Smooth muscle cell of the brain vasculature (primary cell): ENCODE results near the gene NR3C1.

Experiments
- DNase-seq: peaks from one replicate; pipeline ENCODE4 v3.0.0-alpha.2; 2012; ENCODE audit warnings: low read depth, low spot score

The NR3C1 gene

DNA sequence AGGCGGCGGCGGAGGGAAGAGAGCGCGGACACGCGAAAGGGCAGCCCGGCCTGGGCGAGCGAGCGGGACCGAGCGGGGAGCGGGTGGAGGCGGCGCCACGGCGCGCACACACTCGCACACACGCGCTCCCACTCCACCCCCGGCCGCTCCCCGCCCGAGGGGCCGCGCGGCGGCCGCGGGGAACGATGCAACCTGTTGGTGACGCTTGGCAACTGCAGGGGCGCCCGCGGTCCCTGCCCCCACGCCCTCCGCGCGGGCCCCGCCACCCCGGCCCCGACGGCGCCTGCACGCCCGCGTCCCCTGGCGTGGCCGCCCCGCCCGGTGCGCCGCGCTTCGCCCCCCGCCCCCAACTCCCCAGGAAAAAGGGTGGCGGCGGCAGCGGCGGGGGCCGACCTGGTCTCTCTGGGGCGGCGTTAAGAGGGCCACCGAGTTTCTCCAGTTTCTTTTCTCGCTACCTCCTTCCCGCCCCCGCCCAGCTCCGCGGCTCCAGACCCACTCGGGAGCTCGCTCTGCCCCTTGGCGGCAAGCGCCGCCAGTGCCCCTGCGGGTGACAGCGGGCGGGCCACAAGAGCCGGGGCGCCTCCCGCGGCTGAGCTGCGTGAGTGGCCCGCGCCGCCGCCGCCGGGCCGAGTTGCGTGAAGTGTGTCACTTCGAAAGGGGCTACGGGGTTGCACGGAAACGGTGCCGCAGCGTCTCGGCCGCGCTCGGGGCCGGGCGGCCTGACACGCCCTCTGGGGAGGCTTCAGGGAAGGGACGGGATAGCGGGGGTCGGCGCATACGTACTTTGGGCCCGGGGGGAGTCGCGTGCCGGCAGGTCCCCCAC lies at the start of gene NR3C1:
NR3C1 (minus strand) TSS at position 94 of the 823 bp plus-strand sequence. CDS start 2,847 bp downstream, outside the sequence.
- DNase-seq = peak; percentile 64

- DNase-seq = no peak
Observed at GRCh38 chr5:143449772-143450171, 46.3 kb upstream of the NR3C1 start.

GRCh38 chr5:143448518-143448917 lies 45.0 kb upstream of the NR3C1 start:
- DNase-seq = no peak

DNA sequence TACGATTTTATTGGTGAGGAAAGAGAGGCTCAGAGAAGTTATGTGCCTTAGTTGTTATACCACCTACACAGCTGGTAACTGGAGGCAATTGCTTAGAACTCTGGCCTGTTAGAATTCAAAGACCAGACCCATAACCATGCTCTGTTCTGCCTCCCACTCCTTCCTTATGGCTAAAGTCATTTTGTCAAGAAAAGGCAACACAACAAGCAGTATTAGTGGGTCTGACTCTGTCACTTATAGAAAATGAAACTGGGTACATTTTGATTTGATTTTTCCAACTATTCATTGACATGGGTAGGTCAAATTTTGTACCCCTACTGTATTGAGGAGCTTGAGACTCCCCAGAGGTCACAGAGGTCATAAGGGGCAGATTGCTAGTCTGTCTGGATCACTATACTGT lies 44.5 kb upstream of the NR3C1 start:
- no peak for DNase-seq

GRCh38 chr5:143446535-143447226 lies 43.2 kb upstream of the NR3C1 start:
- DNase-seq = no peak

DNA sequence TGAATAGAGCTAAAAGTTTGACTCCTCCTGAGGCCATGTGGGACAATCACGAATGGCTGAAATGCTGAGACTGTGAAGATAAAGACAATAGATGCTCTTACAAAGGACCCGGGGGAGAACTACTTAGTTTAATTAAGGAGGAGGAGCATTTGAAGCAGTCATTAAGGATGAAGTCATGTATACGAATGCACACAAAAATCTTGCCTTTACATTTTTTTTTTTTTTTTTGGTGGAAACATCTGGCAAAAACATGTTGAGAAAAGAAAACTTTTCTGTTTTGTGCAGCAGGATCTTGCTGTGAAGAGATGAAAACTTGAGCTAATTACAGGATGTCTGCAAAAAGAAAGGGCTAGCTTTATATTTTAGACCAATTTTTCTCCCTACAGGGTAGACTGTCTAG lies 42.3 kb upstream of the NR3C1 start:
- DNase-seq = no peak

DNA sequence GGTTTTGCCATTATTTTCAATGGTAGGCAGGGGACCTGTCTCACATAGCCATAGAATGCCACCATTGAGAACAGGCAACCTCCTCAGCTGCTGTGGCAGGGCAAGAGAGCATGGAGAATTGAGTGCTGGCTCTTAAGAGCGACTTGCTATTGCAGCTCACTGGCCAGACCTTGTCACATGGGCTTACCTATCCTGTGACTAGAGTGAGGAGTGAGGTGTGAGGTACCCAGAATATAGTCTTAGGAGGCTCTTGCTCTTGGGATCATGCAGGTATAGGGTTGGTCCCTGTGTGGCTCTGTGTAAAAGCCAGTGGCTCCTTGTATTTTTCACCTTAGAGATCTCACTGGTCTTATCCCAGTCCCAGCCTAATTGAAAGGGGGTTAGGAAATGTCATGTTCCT lies 39.8 kb upstream of the NR3C1 start:
- no peak for DNase-seq

- DNase-seq = no peak
Observed at GRCh38 chr5:143442385-143442784, 38.9 kb upstream of the NR3C1 start.

DNA sequence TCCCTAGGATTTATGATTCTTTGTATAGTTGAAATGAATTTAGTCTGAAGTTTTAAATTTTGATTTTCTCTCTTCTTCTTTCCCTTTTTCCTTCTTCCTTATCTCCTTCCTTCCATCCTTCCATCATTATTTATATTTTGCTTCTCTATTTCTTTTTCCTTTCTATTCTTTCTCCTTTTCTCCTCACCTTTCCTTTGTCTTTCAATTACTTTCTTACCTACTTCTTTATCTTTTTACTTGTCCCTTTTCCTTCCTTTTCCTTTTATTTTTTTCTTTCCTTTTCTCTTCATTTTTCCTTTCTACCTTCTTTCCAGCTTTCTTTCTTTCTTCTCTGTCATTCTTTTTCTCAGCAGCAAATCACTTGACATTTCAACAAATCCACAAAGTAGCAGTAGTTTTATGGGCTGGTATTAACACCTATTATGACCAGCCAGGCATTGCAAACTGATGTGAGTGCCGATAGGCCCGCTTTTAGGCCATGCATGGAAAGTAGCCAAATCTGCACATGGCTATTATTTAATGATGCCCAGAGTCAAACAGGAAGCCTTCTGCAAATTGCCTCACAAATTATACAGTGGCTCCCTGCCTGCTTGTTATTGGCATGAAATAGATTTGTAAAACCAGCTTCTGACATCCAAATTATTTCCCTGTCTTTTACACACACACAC lies 37.1 kb upstream of the NR3C1 start:
- no peak for DNase-seq

DNA sequence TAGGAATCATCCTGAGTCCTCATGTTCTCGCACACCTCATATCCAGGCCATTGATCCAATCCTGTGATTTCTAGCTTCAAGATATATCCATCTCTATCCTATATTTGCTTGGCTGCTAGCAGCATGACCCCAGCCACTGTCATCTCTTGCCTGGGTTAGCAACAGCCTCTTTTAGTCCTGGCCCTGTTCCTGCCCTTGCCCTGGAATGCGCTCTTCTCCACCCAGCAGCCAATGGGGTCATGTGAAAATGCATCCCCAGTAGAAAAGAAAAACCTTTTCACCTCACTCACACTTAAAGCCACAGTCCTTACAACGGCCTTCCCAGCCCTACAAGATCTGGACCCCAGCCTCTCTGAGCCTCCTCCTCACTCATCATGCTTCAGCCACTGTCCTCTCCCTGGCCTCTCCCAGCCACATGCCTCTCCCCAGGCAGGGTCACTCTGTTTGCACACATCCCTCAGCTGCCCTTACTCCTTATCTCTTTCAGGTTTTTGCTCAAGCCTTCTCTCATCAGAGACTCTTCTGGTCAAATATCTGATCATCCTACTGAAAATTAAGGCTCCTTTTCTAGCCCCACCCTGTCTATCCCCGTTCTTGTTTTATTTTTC lies 34.3 kb upstream of the NR3C1 start:
- no peak for DNase-seq

DNA sequence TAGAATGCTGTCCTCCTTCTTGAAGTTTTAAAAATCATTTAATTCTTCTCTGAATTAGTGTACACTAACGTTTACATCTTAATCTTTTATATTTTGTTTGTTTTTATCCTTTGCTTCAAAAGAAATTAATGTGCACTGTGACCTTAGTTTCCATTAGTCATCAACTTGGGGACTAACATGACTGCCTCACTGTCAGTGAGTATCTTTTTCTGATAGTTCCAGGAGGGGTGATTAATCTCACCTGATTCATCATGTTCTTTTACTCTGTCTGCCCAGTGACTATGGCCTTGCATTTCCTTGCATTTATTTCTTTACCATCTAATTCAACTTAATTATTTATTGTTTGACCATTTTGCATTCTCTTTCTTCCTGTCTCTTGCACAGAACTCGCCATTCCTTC lies 33.4 kb upstream of the NR3C1 start:
- no peak for DNase-seq

DNA sequence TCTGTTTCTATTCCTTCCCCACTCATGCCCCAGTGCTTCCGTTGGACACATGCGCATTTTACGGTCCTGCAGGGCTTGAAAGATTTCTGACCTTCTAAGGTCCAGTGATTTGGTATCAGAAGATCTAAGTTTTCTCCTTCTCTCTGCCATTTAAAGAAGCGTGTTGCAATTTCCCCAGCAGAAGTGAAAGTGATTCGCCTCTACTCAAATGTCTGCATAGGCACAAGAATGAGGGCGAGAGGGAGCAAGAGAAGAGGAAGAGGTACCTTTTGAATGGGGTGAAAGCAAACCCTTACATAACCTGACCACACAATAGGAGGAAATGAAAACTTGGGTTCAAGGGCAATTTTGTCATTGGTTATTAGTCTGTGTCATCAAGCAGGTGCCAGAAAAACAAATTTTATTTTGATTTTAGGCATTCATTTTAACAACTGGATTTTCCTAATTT lies 31.7 kb upstream of the NR3C1 start:
- DNase-seq = no peak

DNA sequence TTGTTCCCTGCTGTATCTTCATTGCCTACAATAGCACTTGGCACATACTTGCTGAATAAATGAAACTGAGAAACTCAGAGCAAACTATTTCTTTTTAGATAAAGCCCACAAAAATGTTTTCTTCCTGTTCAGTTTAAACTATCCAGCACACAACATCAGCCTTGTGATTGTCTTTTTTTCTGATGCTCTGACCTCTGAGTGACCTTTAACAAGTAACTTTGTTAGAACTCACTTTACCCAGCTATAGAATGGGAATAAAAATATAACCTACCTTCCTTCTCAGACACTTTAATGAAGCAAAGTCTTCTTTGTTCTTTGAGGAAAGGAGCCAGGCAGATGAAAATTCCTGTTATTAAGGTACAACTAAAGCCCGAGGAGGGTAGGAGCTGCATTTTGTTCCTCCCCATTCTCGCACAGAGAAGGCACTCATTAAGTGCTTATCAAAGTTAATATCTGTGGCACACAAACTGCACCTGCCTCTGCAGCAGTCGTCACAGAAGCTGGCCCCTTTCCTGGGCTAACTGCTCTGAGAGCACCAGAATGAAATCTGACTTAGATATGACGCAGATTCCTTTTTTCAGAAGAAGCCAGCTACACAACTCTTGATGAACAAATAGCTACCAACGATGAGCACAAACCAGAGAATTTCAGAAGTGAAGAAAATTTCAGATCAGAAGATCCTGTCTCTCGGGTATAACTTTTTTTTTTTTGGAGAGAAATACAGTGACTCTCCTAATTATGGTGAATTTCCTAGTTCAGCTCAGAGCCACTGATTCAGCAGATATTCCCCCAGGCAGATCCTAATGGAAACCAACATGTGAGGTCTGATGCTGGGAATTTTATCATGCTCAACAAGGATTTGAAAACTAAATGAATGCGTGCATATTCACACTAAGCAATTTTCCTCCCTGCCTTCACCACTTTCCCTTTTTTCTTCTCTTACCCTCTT lies 31.0 kb upstream of the NR3C1 start:
- DNase-seq = no peak

- no peak for DNase-seq
Observed at GRCh38 chr5:143433670-143434069, 30.2 kb upstream of the NR3C1 start.

DNA sequence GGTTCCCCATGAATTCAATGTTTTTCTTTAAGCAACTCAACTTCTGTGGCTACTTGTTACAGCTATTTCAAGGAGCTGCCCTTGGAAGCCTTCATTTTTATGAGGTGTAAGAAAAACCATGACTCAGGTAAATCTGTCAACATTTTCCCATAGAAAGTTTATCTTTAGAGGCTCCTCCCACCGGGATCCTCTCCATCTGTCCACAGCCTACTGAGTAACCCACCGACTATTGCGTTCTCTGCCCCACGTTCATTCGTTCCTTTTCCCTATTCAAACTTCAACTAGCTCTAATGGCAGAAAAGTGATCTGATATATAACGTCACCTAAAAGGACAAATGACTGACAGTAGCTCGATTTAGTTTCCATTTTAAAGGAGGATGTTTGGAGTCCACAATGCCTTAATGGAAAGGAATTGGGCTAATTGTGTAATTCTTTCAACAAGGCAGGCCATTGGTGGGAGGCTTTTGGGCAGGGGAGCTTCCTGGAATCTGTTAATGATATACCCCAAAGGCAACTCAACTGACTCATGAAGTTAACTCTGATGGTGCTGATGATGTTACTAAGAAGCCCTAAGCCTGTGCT lies 29.3 kb upstream of the NR3C1 start:
- DNase-seq = no peak

- DNase-seq = no peak
Observed at GRCh38 chr5:143431789-143432188, 28.3 kb upstream of the NR3C1 start.

DNA sequence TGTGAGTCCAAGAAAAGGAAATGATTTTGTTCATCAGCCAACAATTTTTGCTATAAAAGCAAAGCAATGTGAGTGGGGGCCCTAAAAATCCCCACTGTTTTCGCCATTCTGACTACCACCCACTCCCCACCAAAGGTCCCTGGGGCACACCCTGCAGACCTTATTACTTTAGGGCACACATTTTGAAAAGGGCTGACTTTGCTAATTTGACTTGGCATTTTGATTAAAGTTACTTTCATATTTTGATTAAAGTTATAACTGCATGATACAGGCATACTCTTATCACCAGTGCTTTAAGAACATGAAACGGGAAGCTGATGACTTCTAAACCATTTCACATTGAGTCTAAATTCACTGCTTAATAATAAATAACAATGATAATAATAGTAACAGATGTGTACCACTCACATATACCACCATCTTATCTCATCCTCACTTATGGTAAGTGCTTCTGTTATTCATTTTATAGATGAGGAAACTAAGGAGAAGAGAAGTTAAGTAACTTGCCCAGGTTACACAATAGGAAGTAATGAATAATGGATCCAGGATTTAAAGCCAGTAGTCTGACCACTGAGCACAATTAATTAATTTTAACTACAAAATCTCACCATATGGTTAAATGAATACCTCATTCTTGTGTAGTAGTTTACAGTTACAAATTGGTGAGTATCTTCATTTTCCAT lies 25.4 kb upstream of the NR3C1 start:
- DNase-seq = no peak

GRCh38 chr5:143428155-143428554 lies 24.7 kb upstream of the NR3C1 start:
- DNase-seq = no peak

- no peak for DNase-seq
Observed at GRCh38 chr5:143427122-143427735, 23.7 kb upstream of the NR3C1 start.
